ENCODE data around the gene ADORA2B. TPM values are rescaled to one million over a fixed set of nuclear protein-coding genes. Genes with fewer than 3 reads are reported as not detected.
"Not testable (repeated sequence)": the region's sequence is repeated elsewhere in the genome, so short reads cannot be mapped to it uniquely, and the experiment has no call there.

The ADORA2B gene
- total and polyA plus RNA-seq, 4 donors: 0.63 to 1.2 (median 0.71) TPM; not detected in 1

DNA sequence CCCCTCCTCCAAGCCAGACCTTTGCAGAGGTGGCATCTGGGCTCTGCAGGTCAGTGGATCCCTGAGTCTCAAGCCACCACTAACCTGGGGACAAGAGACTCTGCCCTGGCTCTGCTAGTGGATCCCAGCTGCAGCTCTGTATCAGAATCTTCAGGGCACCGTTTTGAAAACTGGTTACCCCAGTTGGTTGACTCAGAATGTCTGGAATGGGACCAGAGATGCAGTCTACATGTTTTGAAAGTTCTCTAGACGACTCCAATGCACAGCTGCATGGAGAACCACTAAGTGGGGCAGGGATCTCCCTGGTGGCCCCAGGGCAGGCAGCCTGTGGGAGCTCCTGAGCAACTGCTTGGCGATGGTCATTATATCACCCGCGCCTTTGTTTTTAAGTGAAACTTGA, 34.1 kb upstream of the ADORA2B start:
- 83 to 86% methylated on average over 5 of the region's 5 CpGs for WGBS, 2 donors
- Histone ChIP-seq H3K27me3 (ENCODE audit: control insufficient read depth in 1 of 2, insufficient read depth in 2 of 2, low read length in 1 of 2) (no peaks in the 10 kb centered on the region), H3K27ac (ENCODE audit: low read depth in 1 of 2, low read length in 2 of 2) (no peak overlapping the region), H3K9me3 (ENCODE audit: control insufficient read depth, low read length) (no peaks in the 10 kb centered on the region), H3K4me3 (ENCODE audit: low read length in 2 of 2) (no peak overlapping the region), H3K36me3 (ENCODE audit: control insufficient read depth in 1 of 2, insufficient read depth in 2 of 2, low read length in 1 of 2) (no peaks in the 10 kb centered on the region), H3K4me1 (ENCODE audit: control insufficient read depth in 1 of 2, insufficient read depth in 2 of 2, low read length in 2 of 2) (no peaks in the 10 kb centered on the region)
- ATAC-seq (ENCODE audit: low FRiP score) (no peak), DNase-seq (no peak)
- intact Hi-C loops (cut with DNase I): no loop called here

DNA sequence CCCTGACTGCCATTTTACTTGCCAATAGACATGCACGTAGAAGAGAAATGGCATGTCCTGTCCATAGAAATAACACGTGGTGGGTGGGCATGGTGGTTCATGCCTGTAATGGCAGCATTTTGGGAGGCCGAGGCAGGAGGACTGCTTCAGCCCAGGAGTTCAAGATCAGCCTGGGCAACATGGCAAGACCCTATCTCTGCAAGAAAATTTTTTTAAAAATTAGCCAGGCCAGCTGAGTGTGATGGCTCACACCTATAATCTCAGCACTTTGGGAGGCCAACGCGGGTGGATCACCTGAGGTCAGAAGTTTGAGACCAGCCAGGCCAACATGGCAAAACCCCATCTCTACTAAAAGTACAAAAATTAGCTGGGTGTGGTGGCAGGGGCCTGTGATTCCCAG, 33.2 kb upstream of the ADORA2B start:
- H3K36me3 ChIP-seq (ENCODE audit: control insufficient read depth in 1 of 2, insufficient read depth in 2 of 2, low read length in 1 of 2); ATAC-seq (ENCODE audit: low FRiP score); H3K27ac ChIP-seq (ENCODE audit: low read depth in 1 of 2, low read length in 2 of 2); DNase-seq; H3K4me1 ChIP-seq (ENCODE audit: control insufficient read depth in 1 of 2, insufficient read depth in 2 of 2, low read length in 2 of 2); H3K9me3 ChIP-seq (ENCODE audit: control insufficient read depth, low read length); H3K4me3 ChIP-seq (ENCODE audit: low read length in 2 of 2); intact Hi-C loops (cut with DNase I); H3K27me3 ChIP-seq (ENCODE audit: control insufficient read depth in 1 of 2, insufficient read depth in 2 of 2, low read length in 1 of 2): not testable (repeated sequence)
- WGBS, 2 donors: 81 to 85% methylated on average over 5 of the region's 5 CpGs

DNA sequence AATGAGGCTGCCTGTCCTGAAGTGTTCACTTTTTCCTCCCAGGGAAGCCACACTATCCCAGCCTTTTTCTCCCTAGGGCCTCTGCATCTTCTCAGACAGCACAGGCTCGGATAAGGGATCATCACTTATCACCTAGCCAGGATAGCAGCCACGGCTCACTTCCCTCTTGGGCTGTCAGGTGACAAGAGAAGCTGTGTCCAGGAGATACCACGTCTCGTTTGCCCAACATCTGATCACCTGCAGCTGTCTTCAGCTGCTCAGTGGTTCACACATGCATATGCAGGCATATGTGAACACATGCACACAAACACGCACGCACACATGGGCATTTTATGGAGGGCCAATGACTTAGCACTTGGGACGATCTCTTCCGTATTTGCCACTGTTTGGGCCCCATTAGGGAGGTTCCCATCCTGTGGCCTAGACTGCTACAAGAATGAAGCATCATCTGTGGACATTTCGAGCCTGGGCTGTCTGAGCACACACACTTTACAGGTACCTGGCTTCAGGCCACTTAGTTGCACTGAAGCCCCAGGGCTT, 32.4 kb upstream of the ADORA2B start:
- H3K9me3 ChIP-seq (ENCODE audit: control insufficient read depth, low read length): no peaks in the 10 kb centered on the region
- intact Hi-C loops (cut with DNase I): no loop called here
- H3K27me3 ChIP-seq (ENCODE audit: control insufficient read depth in 1 of 2, insufficient read depth in 2 of 2, low read length in 1 of 2): no peaks in the 10 kb centered on the region
- ATAC-seq (ENCODE audit: low FRiP score) (no peak), DNase-seq (no peak)
- no peak overlapping the region for H3K4me3 ChIP-seq (ENCODE audit: low read length in 2 of 2)
- H3K27ac ChIP-seq (ENCODE audit: low read depth in 1 of 2, low read length in 2 of 2): no peak overlapping the region
- no peaks in the 10 kb centered on the region for H3K36me3 ChIP-seq (ENCODE audit: control insufficient read depth in 1 of 2, insufficient read depth in 2 of 2, low read length in 1 of 2)
- H3K4me1 ChIP-seq (ENCODE audit: control insufficient read depth in 1 of 2, insufficient read depth in 2 of 2, low read length in 2 of 2): no peaks in the 10 kb centered on the region
- WGBS, 2 donors: 97 to 98% methylated on average over 9 of the region's 9 CpGs

DNA sequence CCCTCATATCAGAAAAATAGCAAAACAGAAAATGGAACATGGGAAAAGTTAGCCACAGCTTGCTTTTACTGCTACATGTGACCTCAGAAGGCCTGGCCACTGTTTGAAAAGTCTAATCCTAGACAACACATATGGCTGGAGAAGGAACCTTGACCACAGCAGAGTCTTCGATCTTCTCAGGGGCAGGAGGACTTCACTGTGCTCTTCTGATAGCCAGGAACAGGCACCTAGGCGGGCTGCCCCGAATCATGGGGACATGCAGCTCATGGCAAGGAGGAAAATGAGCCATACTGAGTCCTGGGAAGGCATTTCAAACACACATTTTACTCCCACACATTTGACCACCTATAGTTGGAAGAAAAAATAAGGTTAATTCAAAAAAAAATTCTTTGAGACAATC, 31.1 kb upstream of the ADORA2B start:
- Histone ChIP-seq H3K27me3 (ENCODE audit: control insufficient read depth in 1 of 2, insufficient read depth in 2 of 2, low read length in 1 of 2) (no peaks in the 10 kb centered on the region), H3K36me3 (ENCODE audit: control insufficient read depth in 1 of 2, insufficient read depth in 2 of 2, low read length in 1 of 2) (no peaks in the 10 kb centered on the region), H3K4me3 (ENCODE audit: low read length in 2 of 2) (no peak overlapping the region), H3K27ac (ENCODE audit: low read depth in 1 of 2, low read length in 2 of 2) (no peak overlapping the region), H3K9me3 (ENCODE audit: control insufficient read depth, low read length) (no peaks in the 10 kb centered on the region), H3K4me1 (ENCODE audit: control insufficient read depth in 1 of 2, insufficient read depth in 2 of 2, low read length in 2 of 2) (no peaks in the 10 kb centered on the region)
- 80 to 81% methylated on average over 3 of the region's 3 CpGs for WGBS, 2 donors
- DNase-seq: no peak
- ATAC-seq (ENCODE audit: low FRiP score): no peak
- intact Hi-C loops (cut with DNase I): no loop called here

DNA sequence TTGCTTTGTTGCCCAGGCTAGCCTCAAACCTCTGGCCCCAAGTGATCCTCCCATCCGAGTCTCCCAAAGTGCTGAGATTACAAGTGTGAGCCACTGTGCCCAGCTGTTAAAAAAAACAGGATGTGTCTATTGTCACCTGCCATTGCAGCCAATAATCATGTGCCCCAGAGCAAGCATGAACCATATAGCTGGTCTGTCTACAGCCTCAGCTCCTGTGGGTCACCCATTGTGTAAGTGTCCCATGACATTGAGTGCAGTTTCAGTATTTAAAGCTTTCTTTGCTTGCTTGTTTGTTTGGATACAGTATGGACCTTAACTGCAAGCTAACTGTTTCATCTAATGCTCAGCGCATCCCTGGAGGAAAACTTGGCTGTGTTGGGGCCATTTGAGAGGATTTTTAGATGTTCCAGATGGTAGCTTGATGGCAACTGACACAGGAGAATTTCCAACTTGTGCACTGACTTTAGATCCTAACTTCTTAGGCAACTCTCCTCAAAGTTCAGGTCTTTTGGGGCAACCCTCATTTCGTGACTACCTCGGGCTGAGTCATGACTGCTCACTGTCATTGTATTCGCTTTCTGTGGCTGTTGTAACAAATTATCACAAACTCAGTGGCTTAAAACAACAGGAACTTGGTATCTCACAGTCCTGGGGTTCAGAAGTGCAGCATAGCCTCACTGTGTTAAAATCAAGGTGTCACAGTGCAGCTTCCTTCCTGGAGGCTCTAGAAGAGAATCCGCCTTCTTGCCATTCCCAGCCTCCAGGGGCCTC, 30.3 kb upstream of the ADORA2B start:
- WGBS, 2 donors: 94% methylated on average over 6 of the region's 6 CpGs
- DNase-seq: no peak

DNA sequence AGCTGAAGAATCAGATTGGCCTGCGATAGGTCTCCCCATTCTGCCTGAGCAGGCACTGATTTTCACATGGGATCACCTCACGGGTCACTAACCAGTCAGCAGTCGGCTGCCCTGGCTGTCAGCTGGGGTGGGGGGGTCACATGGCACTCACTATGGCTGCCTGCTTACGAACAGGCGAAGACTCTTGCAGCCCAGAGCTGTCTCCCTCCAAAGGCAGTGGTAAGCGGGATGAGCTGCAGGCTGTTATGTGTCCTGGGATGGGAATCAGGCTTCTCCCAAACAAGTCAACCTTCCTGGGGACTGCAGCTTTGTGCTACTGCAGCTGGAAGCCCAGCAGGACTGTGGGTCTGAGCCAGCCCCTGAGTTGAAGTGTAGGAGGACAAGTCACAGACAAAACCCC, 29.0 kb upstream of the ADORA2B start:
- no peak overlapping the region for H3K27ac ChIP-seq (ENCODE audit: low read depth in 1 of 2, low read length in 2 of 2)
- no peaks in the 10 kb centered on the region for H3K27me3 ChIP-seq (ENCODE audit: control insufficient read depth in 1 of 2, insufficient read depth in 2 of 2, low read length in 1 of 2)
- no peaks in the 10 kb centered on the region for H3K4me1 ChIP-seq (ENCODE audit: control insufficient read depth in 1 of 2, insufficient read depth in 2 of 2, low read length in 2 of 2)
- no peak for DNase-seq
- no peak overlapping the region for H3K4me3 ChIP-seq (ENCODE audit: low read length in 2 of 2)
- intact Hi-C loops (cut with DNase I): no loop called here
- no peak for ATAC-seq (ENCODE audit: low FRiP score)
- no peaks in the 10 kb centered on the region for H3K36me3 ChIP-seq (ENCODE audit: control insufficient read depth in 1 of 2, insufficient read depth in 2 of 2, low read length in 1 of 2)
- WGBS, 2 donors: 98 to 99% methylated on average over 6 of the region's 6 CpGs
- peaks cover 1% of the 10 kb centered on the region for H3K9me3 ChIP-seq (ENCODE audit: control insufficient read depth, low read length)

More for the DNA sequence above, 30.3 kb upstream of the ADORA2B start:
- Histone ChIP-seq H3K9me3 (ENCODE audit: control insufficient read depth, low read length) (no peaks in the 10 kb centered on the region), H3K27ac (ENCODE audit: low read depth in 1 of 2, low read length in 2 of 2) (no peak overlapping the region), H3K36me3 (ENCODE audit: control insufficient read depth in 1 of 2, insufficient read depth in 2 of 2, low read length in 1 of 2) (no peaks in the 10 kb centered on the region), H3K27me3 (ENCODE audit: control insufficient read depth in 1 of 2, insufficient read depth in 2 of 2, low read length in 1 of 2) (no peaks in the 10 kb centered on the region), H3K4me3 (ENCODE audit: low read length in 2 of 2) (no peak overlapping the region), H3K4me1 (ENCODE audit: control insufficient read depth in 1 of 2, insufficient read depth in 2 of 2, low read length in 2 of 2) (no peaks in the 10 kb centered on the region)
- no peak for ATAC-seq (ENCODE audit: low FRiP score)
- intact Hi-C loops (cut with DNase I): no loop called here

DNA sequence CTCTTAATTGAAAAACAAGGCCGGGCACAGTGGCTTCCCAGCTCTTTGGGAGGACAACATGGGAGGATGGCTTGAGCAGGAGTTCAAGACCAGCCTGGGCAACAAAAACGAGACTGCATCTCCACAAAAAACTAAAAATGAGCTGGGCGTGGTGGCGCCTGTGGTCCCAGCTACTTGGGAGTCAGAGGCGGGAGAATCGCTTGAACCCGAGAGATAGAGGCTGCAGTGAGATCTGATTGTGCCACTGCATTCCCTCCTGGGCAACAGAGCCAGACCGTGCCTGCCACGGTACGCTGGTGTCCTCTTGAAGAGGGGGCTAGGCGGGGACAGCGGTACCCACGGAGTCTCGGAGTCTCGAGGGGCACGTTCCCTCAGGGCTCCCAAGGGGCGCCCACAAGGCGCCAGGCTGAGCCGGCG, 27.9 kb upstream of the ADORA2B start:
- DNase-seq (no peak), ATAC-seq (ENCODE audit: low FRiP score) (no peak)
- H3K27me3 ChIP-seq (ENCODE audit: control insufficient read depth in 1 of 2, insufficient read depth in 2 of 2, low read length in 1 of 2): no peaks in the 10 kb centered on the region
- H3K9me3 ChIP-seq (ENCODE audit: control insufficient read depth, low read length): peaks cover 1% of the 10 kb centered on the region
- H3K4me1 ChIP-seq (ENCODE audit: control insufficient read depth in 1 of 2, insufficient read depth in 2 of 2, low read length in 2 of 2): no peaks in the 10 kb centered on the region
- intact Hi-C loops (cut with DNase I): no loop called here
- no peaks in the 10 kb centered on the region for H3K36me3 ChIP-seq (ENCODE audit: control insufficient read depth in 1 of 2, insufficient read depth in 2 of 2, low read length in 1 of 2)
- 27 to 34% methylated on average over 20 of the region's 20 CpGs for WGBS, 2 donors
- no peak overlapping the region for H3K4me3 ChIP-seq (ENCODE audit: low read length in 2 of 2)
- no peak overlapping the region for H3K27ac ChIP-seq (ENCODE audit: low read depth in 1 of 2, low read length in 2 of 2)

DNA sequence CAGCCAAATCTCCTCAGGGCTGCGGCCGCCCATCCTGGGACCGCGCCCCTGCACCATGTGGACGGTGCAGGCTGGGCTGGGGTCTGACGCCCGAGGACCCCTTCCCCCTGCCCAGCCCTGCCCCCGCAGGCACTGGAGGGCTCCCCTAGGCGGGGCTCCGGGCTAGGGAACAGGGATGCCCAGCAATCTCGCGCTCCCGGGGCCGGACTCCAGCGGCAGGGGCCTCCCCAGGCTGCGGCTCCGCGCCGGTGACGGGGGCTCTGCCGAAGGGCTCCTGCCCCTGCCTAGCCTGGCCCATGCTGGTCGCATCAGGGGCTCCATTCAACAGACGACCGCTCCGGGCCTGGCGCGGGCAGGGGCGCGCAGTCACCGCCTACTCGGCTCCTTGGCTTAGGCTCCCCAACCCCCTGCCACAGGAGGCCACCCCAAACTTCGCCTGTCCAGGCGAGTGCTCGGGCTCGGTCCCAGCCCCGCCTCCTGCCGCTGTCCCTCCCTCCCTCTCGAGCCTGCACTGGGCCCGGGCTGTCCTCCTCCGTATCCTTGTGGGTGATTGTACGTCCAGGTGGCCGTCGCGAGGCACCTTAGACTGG, 27.4 kb upstream of the ADORA2B start:
- intact Hi-C loops (cut with DNase I): no loop called here
- Histone ChIP-seq H3K27me3 (ENCODE audit: control insufficient read depth in 1 of 2, insufficient read depth in 2 of 2, low read length in 1 of 2) (no peaks in the 10 kb centered on the region), H3K36me3 (ENCODE audit: control insufficient read depth in 1 of 2, insufficient read depth in 2 of 2, low read length in 1 of 2) (no peaks in the 10 kb centered on the region), H3K9me3 (ENCODE audit: control insufficient read depth, low read length) (peaks cover 1% of the 10 kb centered on the region), H3K4me1 (ENCODE audit: control insufficient read depth in 1 of 2, insufficient read depth in 2 of 2, low read length in 2 of 2) (no peaks in the 10 kb centered on the region), H3K4me3 (ENCODE audit: low read length in 2 of 2) (no peak overlapping the region), H3K27ac (ENCODE audit: low read depth in 1 of 2, low read length in 2 of 2) (no peak overlapping the region)
- peak; percentile 51 for ATAC-seq (ENCODE audit: low FRiP score)
- 6 to 7% methylated on average over 40 to 44 of the region's 44 CpGs for WGBS, 2 donors
- DNase-seq: no peak

DNA sequence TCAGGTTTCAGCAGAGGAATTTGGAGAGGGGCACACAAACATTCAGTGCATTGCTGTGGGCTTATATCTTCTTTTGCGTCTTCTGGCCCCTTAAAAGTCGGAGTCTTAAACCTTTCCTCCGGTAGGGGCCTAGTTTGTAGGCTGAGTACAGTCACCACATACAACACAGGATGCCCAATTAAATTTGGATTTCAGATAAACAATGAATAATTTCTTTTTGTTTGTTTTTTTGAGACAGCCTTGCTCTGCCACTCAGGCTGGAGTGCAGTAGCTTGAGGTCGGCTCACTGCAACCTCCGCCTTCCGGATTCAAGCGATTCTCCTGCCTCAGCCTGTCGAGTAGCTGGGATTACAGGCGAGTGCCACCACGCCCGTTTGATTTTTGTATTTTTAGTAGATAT, 26.7 kb upstream of the ADORA2B start:
- H3K4me3 ChIP-seq (ENCODE audit: low read length in 2 of 2): no peak overlapping the region

More for the DNA sequence above, 26.7 kb upstream of the ADORA2B start:
- H3K9me3 ChIP-seq (ENCODE audit: control insufficient read depth, low read length): peaks cover 1% of the 10 kb centered on the region
- H3K36me3 ChIP-seq (ENCODE audit: control insufficient read depth in 1 of 2, insufficient read depth in 2 of 2, low read length in 1 of 2): no peaks in the 10 kb centered on the region
- no peak overlapping the region for H3K27ac ChIP-seq (ENCODE audit: low read depth in 1 of 2, low read length in 2 of 2)
- H3K4me1 ChIP-seq (ENCODE audit: control insufficient read depth in 1 of 2, insufficient read depth in 2 of 2, low read length in 2 of 2): no peaks in the 10 kb centered on the region
- intact Hi-C loops (cut with DNase I): no loop called here
- WGBS, 2 donors: 95 to 98% methylated on average over 11 of the region's 11 CpGs
- DNase-seq (no peak), ATAC-seq (ENCODE audit: low FRiP score) (no peak)
- no peaks in the 10 kb centered on the region for H3K27me3 ChIP-seq (ENCODE audit: control insufficient read depth in 1 of 2, insufficient read depth in 2 of 2, low read length in 1 of 2)

Data from aorta (tissue), 5 donors.